Activated T-cell treated with anti-CD3 and anti-CD28 coated beads, Interleukin-2, amount 50 U/mL, for 24 hours (primary cell): ENCODE measurements around the gene GLT6D1.
"Not testable (repeated sequence)": the region's sequence is repeated elsewhere in the genome, so short reads cannot be mapped to it uniquely, and the experiment has no call there.

ENCODE experiments used
- DNase-seq: peaks from one replicate; pipeline ENCODE4 v3.0.0-alpha.2; 2020
- H3K27ac Mint-ChIP-seq: 2 replicates; pipeline ENCODE4 v1.8.0; 2020; ENCODE audit warnings: mild to moderate bottlenecking, mixed read lengths
- H3K27me3 Mint-ChIP-seq: 2 replicates; pipeline ENCODE4 v1.8.0; 2020; ENCODE audit warnings: mixed read lengths
- H3K36me3 Mint-ChIP-seq: 2 replicates; pipeline ENCODE4 v1.8.0; 2020; ENCODE audit warnings: low read depth, mixed read lengths
- H3K4me1 Mint-ChIP-seq: 2 replicates; pipeline ENCODE4 v1.8.0; 2020; ENCODE audit warnings: low read depth, mixed read lengths
- H3K4me3 Mint-ChIP-seq: 2 replicates; pipeline ENCODE4 v1.8.0; 2020; ENCODE audit warnings: mild to moderate bottlenecking, moderate library complexity, mixed read lengths
- H3K9me3 Mint-ChIP-seq: 2 replicates; pipeline ENCODE4 v1.8.0; 2020; ENCODE audit warnings: mixed read lengths

Gene GLT6D1

DNA sequence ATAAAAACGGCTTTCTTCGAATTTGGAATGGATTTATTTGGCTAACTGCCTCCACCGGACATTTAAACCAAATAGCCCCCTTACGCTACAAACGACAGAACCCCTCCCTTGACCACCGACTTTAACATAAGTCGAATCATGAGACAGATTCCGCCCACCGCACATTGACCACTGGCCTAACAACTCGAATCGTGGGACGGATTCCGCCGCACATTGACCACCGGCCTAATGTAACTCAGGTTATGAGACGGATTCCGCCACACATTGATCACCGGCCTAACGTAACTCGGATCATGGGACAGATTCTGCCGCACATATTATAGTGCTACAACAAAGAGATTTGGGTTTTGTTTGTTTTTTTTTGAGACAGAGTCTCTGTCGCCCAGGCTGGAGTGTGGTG lies 21.1 kb upstream of the GLT6D1 start:
- Mint-ChIP-seq H3K4me3 (no peak overlapping the region), H3K27me3 (peaks cover 12% of the 10 kb centered on the region), H3K9me3 (no peaks in the 10 kb centered on the region), H3K36me3 (no peaks in the 10 kb centered on the region), H3K4me1 (no peaks in the 10 kb centered on the region), H3K27ac (no peak overlapping the region)
- no peak for DNase-seq

DNA sequence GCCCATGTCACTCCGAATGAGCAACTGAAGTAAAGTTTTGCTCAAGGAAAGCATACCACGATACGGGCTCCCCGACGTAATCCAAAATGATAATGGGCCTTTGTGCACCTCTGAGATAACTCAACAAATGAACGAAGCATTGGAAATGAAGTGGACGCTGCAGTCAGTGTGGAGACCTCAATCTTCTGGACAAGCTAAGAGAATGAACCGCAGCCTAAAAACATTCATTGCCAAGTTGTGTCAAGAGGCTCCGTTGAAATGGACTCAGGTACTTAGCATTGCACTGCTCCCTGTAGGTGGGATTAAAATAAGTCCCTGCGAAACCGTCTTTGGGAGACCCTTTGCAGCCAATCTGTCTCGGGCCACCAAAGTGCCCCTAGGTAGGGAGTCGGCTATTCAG lies 19.9 kb upstream of the GLT6D1 start:
- H3K4me3 Mint-ChIP-seq = no peak overlapping the region

DNA sequence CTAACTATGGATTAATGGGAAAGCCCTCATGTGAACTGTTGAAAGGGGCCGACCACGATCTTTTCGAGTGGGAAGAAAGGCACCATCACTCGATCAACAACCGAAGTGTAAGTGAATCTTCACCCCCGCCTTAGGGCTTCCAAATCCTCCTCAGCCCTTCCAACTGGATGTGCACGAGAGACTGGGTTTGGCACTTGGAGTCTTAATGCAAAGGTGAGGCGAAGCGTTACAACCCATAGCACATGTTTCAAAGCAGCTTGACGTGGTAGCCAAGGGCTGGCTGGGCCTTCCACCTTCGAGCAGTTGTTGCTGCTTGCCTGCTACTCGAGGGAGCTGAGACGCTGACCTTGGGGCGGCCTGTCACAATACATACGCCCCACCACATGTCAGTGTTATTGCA lies 18.1 kb upstream of the GLT6D1 start:
- H3K4me1 Mint-ChIP-seq = no peaks in the 10 kb centered on the region
- H3K9me3 Mint-ChIP-seq = no peaks in the 10 kb centered on the region
- no peak overlapping the region for H3K27ac Mint-ChIP-seq
- peaks cover 21% of the 10 kb centered on the region for H3K27me3 Mint-ChIP-seq
- DNase-seq = no peak
- no peaks in the 10 kb centered on the region for H3K36me3 Mint-ChIP-seq
- H3K4me3 Mint-ChIP-seq = no peak overlapping the region

More for the DNA sequence above, 19.9 kb upstream of the GLT6D1 start:
- Mint-ChIP-seq H3K4me1 (no peaks in the 10 kb centered on the region), H3K9me3 (no peaks in the 10 kb centered on the region), H3K27me3 (peaks cover 18% of the 10 kb centered on the region), H3K27ac (no peak overlapping the region), H3K36me3 (no peaks in the 10 kb centered on the region)
- no peak for DNase-seq

DNA sequence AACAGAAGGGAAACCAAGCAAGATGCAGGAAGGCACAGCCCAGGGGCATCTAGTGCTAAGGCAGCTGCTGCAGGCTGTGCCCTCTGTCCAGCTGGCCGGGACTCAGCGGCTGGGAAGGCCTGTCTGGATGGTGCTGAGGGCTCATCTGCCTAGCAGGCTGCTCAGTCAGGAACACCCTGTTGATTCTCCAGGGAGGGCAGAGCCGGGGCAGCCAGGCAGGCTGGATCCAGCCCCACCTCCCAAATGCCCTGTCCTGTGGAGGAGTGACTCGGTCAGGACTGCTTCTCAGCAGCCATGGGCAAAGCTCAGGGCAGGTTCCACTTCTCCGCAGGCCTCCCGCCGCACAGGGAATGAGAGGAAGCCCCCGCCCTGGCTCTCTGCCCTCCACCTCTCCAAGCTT lies 16.0 kb upstream of the GLT6D1 start:
- Mint-ChIP-seq H3K4me3 (no peak overlapping the region), H3K9me3 (peaks cover 3% of the 10 kb centered on the region), H3K36me3 (no peaks in the 10 kb centered on the region), H3K27ac (no peak overlapping the region), H3K4me1 (no peaks in the 10 kb centered on the region), H3K27me3 (peaks cover 23% of the 10 kb centered on the region)
- DNase-seq = no peak

DNA sequence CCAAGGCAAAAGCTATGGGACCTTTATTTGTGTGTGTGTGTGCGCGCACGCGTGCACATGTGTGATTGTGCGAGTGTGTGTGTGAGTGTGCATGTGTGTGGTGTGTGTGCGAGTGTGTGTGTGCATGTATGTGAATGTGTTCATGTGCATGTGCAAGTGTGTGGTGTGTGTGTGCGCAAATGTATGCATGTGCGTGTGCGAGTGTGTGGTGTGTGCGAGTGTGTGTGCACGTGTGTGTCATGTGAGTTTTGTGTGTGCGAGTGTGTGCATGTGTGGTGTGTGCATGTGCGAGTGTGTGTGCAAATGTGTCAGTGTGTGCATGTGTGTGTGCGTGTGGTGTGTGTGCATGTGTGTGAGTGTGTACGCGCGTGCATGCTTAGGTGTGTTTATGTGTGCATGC lies 11.1 kb upstream of the GLT6D1 start:
- H3K9me3 Mint-ChIP-seq = peaks cover 37% of the 10 kb centered on the region
- H3K36me3 Mint-ChIP-seq = peaks cover 2% of the 10 kb centered on the region
- H3K27ac Mint-ChIP-seq = no peak overlapping the region
- DNase-seq = no peak
- no peak overlapping the region for H3K4me3 Mint-ChIP-seq
- H3K27me3 Mint-ChIP-seq = peaks cover 17% of the 10 kb centered on the region
- no peaks in the 10 kb centered on the region for H3K4me1 Mint-ChIP-seq

DNA sequence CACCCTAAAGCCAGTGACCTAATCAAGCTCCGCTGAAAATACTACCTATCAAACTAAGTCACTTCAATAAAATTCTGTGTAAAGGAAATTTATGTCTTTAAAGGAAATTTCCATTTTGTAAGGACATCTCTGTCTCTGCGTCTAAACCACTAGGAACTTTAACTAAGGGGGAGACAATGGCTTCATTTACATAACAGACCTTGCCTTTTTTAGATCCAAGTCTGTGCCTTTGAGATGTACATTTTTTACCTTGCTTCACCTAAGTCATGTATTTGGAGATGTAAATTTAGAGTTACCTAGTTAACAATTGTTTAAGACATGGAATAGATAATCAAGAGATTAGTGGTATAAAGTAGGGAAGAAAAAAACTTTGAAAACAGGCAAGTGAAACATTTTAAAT lies 10.2 kb upstream of the GLT6D1 start:
- Mint-ChIP-seq H3K9me3 (peaks cover 46% of the 10 kb centered on the region), H3K4me3 (no peak overlapping the region), H3K27me3 (peaks cover 14% of the 10 kb centered on the region), H3K36me3 (peaks cover 3% of the 10 kb centered on the region), H3K27ac (no peak overlapping the region), H3K4me1 (no peaks in the 10 kb centered on the region)
- DNase-seq = no peak

DNA sequence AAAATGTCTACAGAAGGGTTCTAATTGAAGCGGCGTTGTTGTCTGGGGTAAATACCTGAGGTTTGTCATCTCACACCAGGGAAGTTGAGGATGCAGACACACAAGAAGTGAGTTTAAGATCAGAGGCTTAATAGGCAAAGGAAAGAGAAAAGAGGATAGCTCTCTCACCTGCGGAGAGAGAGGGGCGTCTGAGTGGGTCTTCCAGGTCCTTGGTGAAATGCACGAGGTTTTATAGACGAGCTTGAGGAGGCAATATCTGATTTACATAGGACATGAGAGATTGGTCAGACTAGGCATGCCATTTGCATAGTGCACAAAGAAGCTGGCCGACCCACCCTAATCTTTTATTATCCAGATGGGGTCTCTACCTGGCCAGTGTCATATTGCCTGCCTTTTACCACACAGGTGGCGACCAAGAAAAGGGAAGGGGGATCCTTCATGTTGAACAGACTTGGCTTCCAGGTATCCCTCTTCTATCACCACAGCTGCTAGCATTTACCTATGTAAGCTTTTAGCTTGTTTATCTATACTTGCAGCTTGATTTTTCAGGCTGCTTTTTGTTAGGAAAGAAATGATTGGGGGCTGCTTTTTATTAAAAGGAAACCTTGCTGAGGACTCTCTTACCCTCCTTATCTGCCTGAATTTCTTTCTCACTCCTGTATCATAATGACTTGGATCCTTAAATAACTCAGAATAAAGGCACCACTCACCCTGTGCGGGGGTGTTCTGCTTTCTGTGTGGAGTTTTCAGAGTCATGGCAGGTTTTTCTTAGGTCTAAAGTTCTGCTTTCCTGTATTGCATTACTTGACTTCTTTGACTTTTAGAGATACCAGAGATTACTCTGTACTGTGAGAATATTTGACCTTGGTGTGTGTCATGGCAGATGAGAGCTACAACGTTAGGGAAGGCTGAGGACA lies 9.4 kb upstream of the GLT6D1 start:
- no peak for DNase-seq
- Mint-ChIP-seq H3K27ac (no peak overlapping the region), H3K4me3 (no peak overlapping the region)

DNA sequence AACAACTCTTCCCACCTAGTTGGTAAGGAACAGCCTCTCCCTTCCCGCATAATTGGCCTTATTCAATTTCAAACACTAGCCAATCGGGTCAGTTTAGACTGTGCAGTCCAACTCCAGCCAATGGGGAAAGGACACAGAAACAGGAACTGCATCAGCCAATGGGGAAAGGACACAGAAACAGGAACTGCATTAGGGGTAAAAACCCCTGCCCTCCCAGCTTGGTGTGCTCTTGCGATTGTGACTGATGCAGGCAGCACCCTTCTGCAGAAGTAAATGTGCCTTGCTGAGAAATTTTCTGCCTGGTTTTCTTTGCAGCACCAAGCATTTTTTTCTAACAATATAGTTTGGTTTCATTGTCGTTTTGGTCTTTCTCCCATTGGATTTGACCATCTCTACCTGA lies 8.5 kb upstream of the GLT6D1 start:
- peaks cover 3% of the 10 kb centered on the region for H3K36me3 Mint-ChIP-seq
- no peaks in the 10 kb centered on the region for H3K4me1 Mint-ChIP-seq
- H3K27ac Mint-ChIP-seq = no peak overlapping the region
- DNase-seq = no peak
- H3K9me3 Mint-ChIP-seq = peaks cover 50% of the 10 kb centered on the region
- H3K4me3 Mint-ChIP-seq = no peak overlapping the region
- H3K27me3 Mint-ChIP-seq = peaks cover 17% of the 10 kb centered on the region

More for the DNA sequence above, 9.4 kb upstream of the GLT6D1 start:
- Mint-ChIP-seq H3K4me1 (no peaks in the 10 kb centered on the region), H3K27me3 (peaks cover 15% of the 10 kb centered on the region), H3K9me3 (peaks cover 50% of the 10 kb centered on the region), H3K36me3 (peaks cover 3% of the 10 kb centered on the region)

DNA sequence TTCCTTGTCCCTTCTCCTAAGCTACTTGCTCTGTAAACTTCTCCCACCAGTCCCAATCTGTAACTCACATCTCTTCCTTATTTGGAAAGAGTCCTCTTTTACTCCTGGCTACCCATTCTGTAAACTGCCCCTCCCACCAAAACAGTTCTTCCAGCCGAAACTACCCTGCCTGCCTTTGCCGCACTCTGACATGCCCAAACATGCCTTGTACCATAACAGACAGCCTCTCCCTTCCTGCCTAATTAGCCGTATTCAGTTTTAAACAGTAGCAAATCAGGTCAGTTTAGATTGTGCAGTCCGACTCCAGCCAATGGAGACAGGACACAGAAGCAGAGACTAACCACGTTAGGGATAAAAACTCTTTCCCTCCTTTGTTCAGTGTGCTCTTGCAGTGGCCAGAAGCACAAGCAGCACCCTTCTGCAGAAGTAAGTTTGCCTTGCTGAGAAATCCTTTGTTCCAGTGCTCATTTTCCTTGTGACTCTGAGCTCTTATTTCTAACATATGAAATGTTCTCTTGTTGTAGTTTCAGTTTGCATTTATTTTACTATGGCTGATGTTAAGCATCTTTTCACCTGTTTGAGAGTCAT lies 5.4 kb upstream of the GLT6D1 start:
- Mint-ChIP-seq H3K4me1 (no peaks in the 10 kb centered on the region), H3K27ac (no peak overlapping the region), H3K36me3 (peaks cover 3% of the 10 kb centered on the region), H3K4me3 (no peak overlapping the region), H3K9me3 (peaks cover 45% of the 10 kb centered on the region), H3K27me3 (peaks cover 23% of the 10 kb centered on the region)
- no peak for DNase-seq

DNA sequence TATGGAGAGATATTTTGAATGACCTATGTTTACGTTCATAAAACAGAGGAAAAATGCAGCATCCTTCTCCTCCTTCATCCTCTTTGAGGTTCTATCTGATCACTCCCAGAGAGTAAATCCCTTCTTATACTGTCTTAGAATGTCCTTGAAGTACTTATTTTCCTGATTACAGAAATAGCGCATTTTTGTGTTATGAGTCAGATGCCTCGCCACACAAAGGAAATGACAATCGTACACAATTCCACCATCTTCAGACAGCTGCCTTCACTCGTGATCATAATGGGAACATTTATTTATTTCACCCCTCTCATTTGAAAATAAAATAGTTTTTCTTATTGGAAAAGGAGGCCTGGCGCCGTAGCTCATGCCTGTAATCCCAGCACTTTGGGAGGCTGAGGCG lies 2.4 kb upstream of the GLT6D1 start:
- H3K27ac Mint-ChIP-seq = no peak overlapping the region
- no peak overlapping the region for H3K4me3 Mint-ChIP-seq
- peaks cover 3% of the 10 kb centered on the region for H3K36me3 Mint-ChIP-seq
- H3K4me1 Mint-ChIP-seq = no peaks in the 10 kb centered on the region
- peaks cover 39% of the 10 kb centered on the region for H3K27me3 Mint-ChIP-seq
- H3K9me3 Mint-ChIP-seq = peaks cover 23% of the 10 kb centered on the region
- DNase-seq = no peak

DNA sequence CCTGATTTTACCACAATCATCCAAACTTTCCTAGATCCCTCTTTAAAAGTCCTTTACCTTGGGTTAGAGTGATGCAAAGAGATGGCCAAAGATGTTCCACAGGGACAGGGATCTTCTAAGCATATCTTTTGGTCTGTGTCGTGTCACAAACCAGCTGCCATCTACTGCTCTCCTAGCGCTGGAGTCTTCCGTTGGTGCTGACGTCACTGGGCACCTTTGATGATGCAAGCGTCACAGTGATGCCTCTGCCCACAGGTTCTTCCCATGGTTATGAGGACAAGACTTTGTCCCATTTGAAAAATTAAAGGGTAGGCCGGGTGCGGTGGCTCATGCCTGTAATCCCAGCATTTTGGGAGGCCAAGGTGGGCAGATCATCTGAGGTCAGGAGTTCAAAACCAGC lies 1.7 kb upstream of the GLT6D1 start:
- peaks cover 39% of the 10 kb centered on the region for H3K27me3 Mint-ChIP-seq

DNA sequence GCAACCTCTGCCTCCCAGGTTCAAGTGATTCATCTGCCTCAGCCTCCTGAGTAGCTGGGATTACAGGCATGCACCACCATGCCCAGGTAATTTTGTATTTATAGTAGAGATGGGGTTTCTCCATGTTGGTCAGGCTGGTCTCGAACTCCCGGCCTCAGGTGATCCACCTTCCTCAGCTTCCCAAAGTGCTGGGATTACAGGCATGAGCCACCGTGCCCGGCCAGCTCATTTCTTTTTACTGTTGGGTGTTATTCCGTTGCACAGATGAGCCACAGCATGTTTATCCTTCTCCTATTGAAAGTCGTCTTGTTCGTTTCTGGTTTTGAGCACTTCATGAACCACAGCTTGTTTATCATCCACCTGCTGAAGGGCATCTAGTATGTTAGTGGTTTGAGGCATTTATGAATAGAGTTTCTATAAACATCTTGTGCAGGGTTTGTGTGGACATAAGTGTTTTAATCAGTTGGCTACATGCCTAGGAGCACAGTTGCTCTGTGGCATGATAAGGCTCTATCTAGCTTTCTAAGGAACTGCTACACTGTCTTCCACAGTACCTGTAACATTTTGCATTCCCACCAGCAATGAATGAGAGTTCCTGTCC lies 2.3 kb downstream of the GLT6D1 start:
- H3K27ac Mint-ChIP-seq, H3K9me3 Mint-ChIP-seq, H3K36me3 Mint-ChIP-seq, H3K4me1 Mint-ChIP-seq, H3K4me3 Mint-ChIP-seq, DNase-seq: not testable (repeated sequence)
- peaks cover 49% of the 10 kb centered on the region for H3K27me3 Mint-ChIP-seq

More for the DNA sequence above, 1.7 kb upstream of the GLT6D1 start:
- Mint-ChIP-seq H3K36me3 (peaks cover 3% of the 10 kb centered on the region), H3K4me1 (no peaks in the 10 kb centered on the region), H3K4me3 (no peak overlapping the region), H3K27ac (no peak overlapping the region), H3K9me3 (peaks cover 18% of the 10 kb centered on the region)
- no peak for DNase-seq

DNA sequence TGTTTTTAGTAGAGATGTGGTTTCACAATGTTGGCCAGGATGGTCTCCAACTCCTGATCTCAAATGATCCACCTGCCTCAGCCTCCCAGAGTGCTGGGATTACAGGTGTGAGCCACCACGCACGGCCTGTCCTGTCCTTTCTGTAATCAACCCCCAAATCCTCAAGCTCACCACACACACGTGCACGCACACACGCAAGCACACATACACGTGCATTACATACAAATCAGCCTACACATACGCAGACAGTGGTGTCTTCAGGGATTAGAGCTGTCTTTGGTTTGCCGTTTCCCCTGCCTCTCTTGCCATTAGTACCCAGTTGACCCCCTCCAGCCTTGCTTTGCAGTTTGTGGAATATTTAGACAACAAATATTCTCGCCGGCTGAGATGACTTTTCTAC lies 6.5 kb downstream of the GLT6D1 start:
- Mint-ChIP-seq H3K4me3 (no peak overlapping the region), H3K27ac (no peak overlapping the region)

DNA sequence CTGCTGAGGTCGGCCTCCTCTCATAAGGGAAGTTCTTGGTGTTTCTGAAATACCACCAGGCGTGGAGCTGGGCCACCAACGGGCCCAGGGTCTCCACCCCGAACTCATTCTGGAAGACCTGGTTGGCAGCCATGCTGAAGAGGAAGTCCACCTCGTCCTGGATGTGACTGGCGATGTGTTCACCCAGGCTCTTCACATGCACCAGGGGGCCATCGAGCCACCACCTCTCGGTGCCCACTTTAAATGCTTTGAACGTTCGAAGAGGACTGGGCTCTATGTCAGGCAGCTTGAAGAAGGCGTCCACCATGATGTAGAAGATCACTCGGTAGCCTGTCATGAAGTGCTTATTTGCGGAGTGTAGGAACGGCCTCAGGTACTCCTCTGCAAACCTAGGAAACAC lies 15.1 kb downstream of the GLT6D1 start:
- Mint-ChIP-seq H3K36me3 (no peaks in the 10 kb centered on the region), H3K4me1 (no peaks in the 10 kb centered on the region), H3K9me3 (peaks cover 18% of the 10 kb centered on the region), H3K4me3 (no peak overlapping the region), H3K27me3 (peaks cover 17% of the 10 kb centered on the region), H3K27ac (no peak overlapping the region)
- no peak for DNase-seq

More for the DNA sequence above, 6.5 kb downstream of the GLT6D1 start:
- Mint-ChIP-seq H3K4me1 (no peaks in the 10 kb centered on the region), H3K27me3 (peaks cover 41% of the 10 kb centered on the region), H3K36me3 (no peaks in the 10 kb centered on the region), H3K9me3 (peaks cover 9% of the 10 kb centered on the region)
- no peak for DNase-seq
